ENCODE data around the gene JMY.

JMY gene

GRCh38 chr5:79346420-79346824, 110.5 kb downstream of the JMY start:
- Histone ChIP-seq H3K36me3 (ENCODE audit: insufficient read depth, low read length) (no peaks in the 10 kb centered on the region), H3K27ac (ENCODE audit: low read depth, low read length, poor library complexity, severe bottlenecking) (no peak overlapping the region), H2AFZ (ENCODE audit: low read length) (no peak overlapping the region), H3K4me1 (ENCODE audit: insufficient read depth, low read length, severe bottlenecking) (no peaks in the 10 kb centered on the region), H3K9me3 (ENCODE audit: low read length) (no peaks in the 10 kb centered on the region), H3K4me2 (ENCODE audit: low read length) (no peak overlapping the region), H3F3A (ENCODE audit: insufficient read depth, low read length) (no peaks in the 10 kb centered on the region), H3K27me3 (ENCODE audit: insufficient read depth, low read length) (no peaks in the 10 kb centered on the region), H3K9ac (ENCODE audit: low read length) (no peak overlapping the region), H3K4me3 (ENCODE audit: low read depth, low read length, poor library complexity, severe bottlenecking) (no peak overlapping the region), H3K9me2 (ENCODE audit: low read depth, low read length) (no peaks in the 10 kb centered on the region), H4K20me1 (ENCODE audit: insufficient read depth, low read length) (no peaks in the 10 kb centered on the region), H3K79me2 (ENCODE audit: insufficient read depth, low read length) (no peaks in the 10 kb centered on the region)
- TF ChIP-seq EZH2 (IDR thresholded peaks at IDR 0.05; ENCODE audit: borderline replicate concordance, low read length) (no peak), CTCF (IDR thresholded peaks at IDR 0.05; ENCODE audit: low read length) (no peak)

DNA sequence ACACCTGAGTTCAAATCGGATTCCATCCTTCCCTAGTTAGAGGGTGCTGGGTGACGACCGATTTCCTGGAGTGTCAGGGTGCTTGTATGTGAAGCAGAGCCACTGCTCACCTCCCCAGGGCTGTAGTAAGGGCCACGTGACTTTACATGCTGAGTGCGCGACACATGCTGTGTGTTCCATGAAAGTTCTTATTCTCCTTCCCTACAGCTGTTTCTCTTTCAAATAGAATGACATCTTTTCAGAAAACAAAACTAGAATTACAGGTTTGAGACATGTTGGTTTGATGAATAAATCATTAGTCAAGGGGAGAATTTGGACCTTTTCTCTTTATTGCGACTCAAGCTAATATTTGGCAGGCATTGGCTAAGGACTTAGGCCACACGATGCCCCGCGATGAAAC, 113.1 kb downstream of the JMY start:
- Histone ChIP-seq H3K4me1 (ENCODE audit: insufficient read depth, low read length, severe bottlenecking) (no peaks in the 10 kb centered on the region), H3K36me3 (ENCODE audit: insufficient read depth, low read length) (no peaks in the 10 kb centered on the region), H2AFZ (ENCODE audit: low read length) (no peak overlapping the region), H3K4me3 (ENCODE audit: low read depth, low read length, poor library complexity, severe bottlenecking) (no peak overlapping the region), H3K27ac (ENCODE audit: low read depth, low read length, poor library complexity, severe bottlenecking) (no peak overlapping the region), H3K4me2 (ENCODE audit: low read length) (no peak overlapping the region), H4K20me1 (ENCODE audit: insufficient read depth, low read length) (no peaks in the 10 kb centered on the region), H3K27me3 (ENCODE audit: insufficient read depth, low read length) (no peaks in the 10 kb centered on the region), H3K9me2 (ENCODE audit: low read depth, low read length) (no peaks in the 10 kb centered on the region), H3K9ac (ENCODE audit: low read length) (no peak overlapping the region), H3F3A (ENCODE audit: insufficient read depth, low read length) (no peaks in the 10 kb centered on the region), H3K79me2 (ENCODE audit: insufficient read depth, low read length) (no peaks in the 10 kb centered on the region), H3K9me3 (ENCODE audit: low read length) (no peaks in the 10 kb centered on the region)
- TF ChIP-seq EZH2 (IDR thresholded peaks at IDR 0.05; ENCODE audit: borderline replicate concordance, low read length) (no peak), CTCF (IDR thresholded peaks at IDR 0.05; ENCODE audit: low read length) (no peak)

DNA sequence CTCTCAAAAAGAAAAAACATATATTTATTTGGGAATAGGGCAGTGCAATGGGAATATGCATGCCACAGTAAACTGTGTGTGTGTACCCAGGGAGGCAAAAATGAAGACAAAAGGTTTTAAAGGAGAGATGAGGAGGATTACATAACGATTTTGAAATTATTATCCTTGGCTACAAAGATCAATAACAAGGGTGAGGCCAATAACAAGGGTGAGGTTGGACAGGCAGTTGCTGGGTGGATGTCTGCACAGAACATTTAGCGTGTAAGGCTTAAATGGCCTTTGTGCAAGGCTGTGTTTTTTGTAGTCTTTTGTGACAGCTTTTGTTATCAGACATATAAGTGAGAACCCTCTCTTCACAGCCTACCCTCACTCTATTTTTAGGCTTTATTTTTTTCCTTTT, 114.0 kb downstream of the JMY start:
- Histone ChIP-seq H3K9me3 (ENCODE audit: low read length) (no peaks in the 10 kb centered on the region), H3K79me2 (ENCODE audit: insufficient read depth, low read length) (no peaks in the 10 kb centered on the region), H2AFZ (ENCODE audit: low read length) (no peak overlapping the region), H3F3A (ENCODE audit: insufficient read depth, low read length) (no peaks in the 10 kb centered on the region), H3K4me3 (ENCODE audit: low read depth, low read length, poor library complexity, severe bottlenecking) (no peak overlapping the region), H4K20me1 (ENCODE audit: insufficient read depth, low read length) (no peaks in the 10 kb centered on the region), H3K4me1 (ENCODE audit: insufficient read depth, low read length, severe bottlenecking) (no peaks in the 10 kb centered on the region), H3K4me2 (ENCODE audit: low read length) (no peak overlapping the region), H3K27ac (ENCODE audit: low read depth, low read length, poor library complexity, severe bottlenecking) (no peak overlapping the region), H3K9ac (ENCODE audit: low read length) (no peak overlapping the region), H3K9me2 (ENCODE audit: low read depth, low read length) (no peaks in the 10 kb centered on the region), H3K27me3 (ENCODE audit: insufficient read depth, low read length) (no peaks in the 10 kb centered on the region), H3K36me3 (ENCODE audit: insufficient read depth, low read length) (no peaks in the 10 kb centered on the region)
- TF ChIP-seq CTCF (IDR thresholded peaks at IDR 0.05; ENCODE audit: low read length) (no peak), EZH2 (IDR thresholded peaks at IDR 0.05; ENCODE audit: borderline replicate concordance, low read length) (no peak)
